Left lung (tissue), 10 donors: ENCODE measurements around the gene STAT1. TPM values are rescaled to one million over a fixed set of nuclear protein-coding genes. Genes with fewer than 3 reads are reported as not detected.

ENCODE experiments used
- ATAC-seq: fragments of 200-7000 bp; cut with Tn5 transposase; one replicate; pipeline ENCODE4 v1.9.1; 2020; ENCODE audit warnings: moderate library complexity
- DNase-seq, 4 donors: peaks; one replicate each; pipeline ENCODE4 v3.0.0-alpha.2; 2013 to 2020
- H3K27ac ChIP-seq, 2 donors: fragments of 200-600 bp; sonication (generic) in 1 of 2; one replicate each; pipeline versions ENCODE4 v1.5.0 to v1.8.0; 2020 to 2021
- H3K27me3 ChIP-seq, 2 donors: fragments of 200-600 bp; sonication (generic) in 1 of 2; one replicate each; pipeline versions ENCODE4 v1.5.0 to v1.8.0; 2020 to 2021
- H3K36me3 ChIP-seq, 2 donors: fragments of 200-600 bp; sonication (generic) in 1 of 2; one replicate each; pipeline versions ENCODE4 v1.5.0 to v1.8.0; 2020 to 2021
- H3K4me1 ChIP-seq, 2 donors: fragments of 200-600 bp; one replicate each; pipeline ENCODE4 v1.8.0; 2021
- H3K4me3 ChIP-seq, 2 donors: fragments of 200-600 bp; sonication (generic) in 1 of 2; one replicate each; pipeline versions ENCODE4 v1.5.0 to v1.8.0; 2020 to 2021; ENCODE audit warnings: mild to moderate bottlenecking in 1 of 2
- H3K9me3 ChIP-seq, 2 donors: fragments of 200-600 bp; sonication (generic) in 1 of 2; one replicate each; pipeline versions ENCODE4 v1.5.0 to v1.8.0; 2020 to 2021
- CTCF ChIP-seq, 2 donors: fragments of 200-600 bp; sonication (generic) in 1 of 2; IDR thresholded peaks; one replicate each; pipeline versions ENCODE4 v1.5.0 to v1.8.0; 2021; ENCODE audit warnings: antibody characterized with exemption in 2 of 2
- intact Hi-C, 2 donors: fragments of 100-400 bp; cut with DNase I; formaldehyde crosslinking; loops; one replicate each; pipeline versions ENCODE4 v1.11.2 to v1.14.2; 2022
- polyA plus RNA-seq, 6 donors: library from polyadenylated mRNA; unstranded; fragments of 120-200 nt; gene quantifications; one replicate each; pipeline ENCODE4 v1.2.1, GENCODE V29; 2013; ENCODE audit not compliant: insufficient read length in 6 of 6
- total RNA-seq, 2 donors: library from RNA; stranded (reverse); fragmentation: NEBNext Ultra II Directional; extraction: Animal tissue kit (Norgen Biotek cat#: 25700); gene quantifications; one replicate each; pipeline ENCODE4 v1.2.1, GENCODE V29; 2021
- donor health status: DM: no; HTN: yes; CAD: no.
- donor health status: DM: no; HTN: no; CAD: no.

STAT1 gene
- total and polyA plus RNA-seq, 8 donors, result 54.0 to 144 (median 65.2) TPM

GRCh38 chr2:190976521-190976920 is 37.5 kb downstream of the STAT1 start:
- intact Hi-C loops, result no loop called here
- ATAC-seq (no peak), DNase-seq (no peak)
- no peak for TF ChIP-seq CTCF (IDR thresholded peaks at IDR 0.05)
- Histone ChIP-seq H3K4me1 (peaks cover 7 to 57% of the 10 kb centered on the region in 2 donors), H3K4me3 (no peak overlapping the region), H3K9me3 (no peaks in the 10 kb centered on the region), H3K27ac (no peak overlapping the region), H3K36me3 (peaks cover 2 to 99% of the 10 kb centered on the region in 2 donors), H3K27me3 (no peaks in the 10 kb centered on the region)

- TF ChIP-seq CTCF (IDR thresholded peaks at IDR 0.05), result no peak
- DNase-seq, result no peak
- H3K36me3 ChIP-seq, result peaks cover 2 to 99% of the 10 kb centered on the region in 2 donors
- ATAC-seq, result peak; percentile 58
- H3K27me3 ChIP-seq, result no peaks in the 10 kb centered on the region
- no peaks in the 10 kb centered on the region for H3K9me3 ChIP-seq
- H3K4me3 ChIP-seq, result no peak overlapping the region
- H3K4me1 ChIP-seq, result peaks cover 0 to 57% of the 10 kb centered on the region in 2 donors
- peak overlapping the region; percentile 20 to 29 for H3K27ac ChIP-seq
- intact Hi-C loops, result no loop called here
Measured at GRCh38 chr2:190974629-190975361, 39.2 kb downstream of the STAT1 start.

GRCh38 chr2:190973726-190974628 is 40.0 kb downstream of the STAT1 start:
- H3K4me1 ChIP-seq, result peaks cover 0 to 50% of the 10 kb centered on the region in 2 donors
- DNase-seq (peak in 1 of 4 donors; percentile 19), ATAC-seq (peak; percentile 58)
- H3K27ac ChIP-seq, result peak overlapping the region; percentile 20 to 29
- no peaks in the 10 kb centered on the region for H3K9me3 ChIP-seq
- TF ChIP-seq CTCF (IDR thresholded peaks at IDR 0.05), result no peak
- intact Hi-C loops, result no loop called here
- H3K4me3 ChIP-seq, result no peak overlapping the region
- H3K36me3 ChIP-seq, result peaks cover 2 to 99% of the 10 kb centered on the region in 2 donors
- no peaks in the 10 kb centered on the region for H3K27me3 ChIP-seq

- Histone ChIP-seq H3K4me1 (peaks cover 0 to 49% of the 10 kb centered on the region in 2 donors), H3K36me3 (peaks cover 2 to 99% of the 10 kb centered on the region in 2 donors), H3K27ac (peak overlapping the region in 1 of 2 donors; percentile 16), H3K4me3 (no peak overlapping the region), H3K9me3 (no peaks in the 10 kb centered on the region), H3K27me3 (no peaks in the 10 kb centered on the region)
- TF ChIP-seq CTCF (IDR thresholded peaks at IDR 0.05), result no peak
- ATAC-seq (no peak), DNase-seq (no peak)
- intact Hi-C loops, result no loop called here
Measured at GRCh38 chr2:190973262-190973661, 40.7 kb downstream of the STAT1 start.

GRCh38 chr2:190972846-190973245 is 41.1 kb downstream of the STAT1 start:
- intact Hi-C loops, result no loop called here
- no peak for ATAC-seq
- Histone ChIP-seq H3K36me3 (peaks cover 2 to 99% of the 10 kb centered on the region in 2 donors), H3K9me3 (no peaks in the 10 kb centered on the region), H3K27ac (no peak overlapping the region), H3K27me3 (no peaks in the 10 kb centered on the region), H3K4me1 (peaks cover 0 to 45% of the 10 kb centered on the region in 2 donors), H3K4me3 (no peak overlapping the region)
- DNase-seq, result no peak
- no peak for TF ChIP-seq CTCF (IDR thresholded peaks at IDR 0.05)
